Muscle layer of duodenum (tissue), 2 donors: ENCODE measurements around the gene GPSM1.
A peak's percentile ranks its signal among the peaks of the same experiment; 100 is the strongest.

Experiments
- H3K27ac ChIP-seq: one replicate; pipeline ENCODE4 v1.7.0; 2013; ENCODE audit warnings: mild to moderate bottlenecking, low read length
- H3K27me3 ChIP-seq: one replicate; pipeline ENCODE4 v1.7.0; 2013; ENCODE audit warnings: low read depth, mild to moderate bottlenecking, control low read depth, low read length
- H3K36me3 ChIP-seq, 2 donors: one replicate each; pipeline ENCODE4 v1.7.0; 2013; ENCODE audit warnings: low read length in 2 of 2, control low read depth in 1 of 2, mild to moderate bottlenecking in 1 of 2; ENCODE audit not compliant: insufficient read depth in 2 of 2, control insufficient read depth in 1 of 2
- H3K4me1 ChIP-seq, 2 donors: one replicate each; pipeline ENCODE4 v1.7.0; 2013; ENCODE audit warnings: low read length in 2 of 2, mild to moderate bottlenecking in 2 of 2, control low read depth in 1 of 2, moderate library complexity in 1 of 2; ENCODE audit not compliant: insufficient read depth in 2 of 2, control insufficient read depth in 1 of 2
- H3K4me3 ChIP-seq, 2 donors: one replicate each; pipeline ENCODE4 v1.7.0; 2013; ENCODE audit warnings: low read length in 2 of 2, low read depth in 1 of 2, mild to moderate bottlenecking in 1 of 2
- H3K9me3 ChIP-seq, 2 donors: one replicate each; pipeline ENCODE4 v1.7.0; 2013; ENCODE audit warnings: low read length in 2 of 2, control low read depth in 1 of 2, mild to moderate bottlenecking in 1 of 2; ENCODE audit not compliant: control insufficient read depth in 1 of 2
- donor health status: healthy.

GPSM1 gene

GRCh38 chr9:136338511-136338910 is 11.2 kb downstream of the GPSM1 start:
- Histone ChIP-seq H3K4me3 (no peak overlapping the region), H3K27me3 (no peaks in the 10 kb centered on the region), H3K36me3 (peaks cover 0 to 50% of the 10 kb centered on the region in 2 donors), H3K4me1 (peaks cover 0 to 20% of the 10 kb centered on the region in 2 donors), H3K9me3 (no peaks in the 10 kb centered on the region), H3K27ac (no peak overlapping the region)

GRCh38 chr9:136339173-136339957 is 12.0 kb downstream of the GPSM1 start:
- Histone ChIP-seq H3K4me3 (no peak overlapping the region), H3K27ac (no peak overlapping the region), H3K4me1 (peaks cover 0 to 21% of the 10 kb centered on the region in 2 donors), H3K36me3 (peaks cover 0 to 48% of the 10 kb centered on the region in 2 donors), H3K9me3 (no peaks in the 10 kb centered on the region), H3K27me3 (no peaks in the 10 kb centered on the region)

- Histone ChIP-seq H3K4me3 (no peak overlapping the region), H3K36me3 (peaks cover 0 to 42% of the 10 kb centered on the region in 2 donors), H3K27ac (no peak overlapping the region), H3K4me1 (peaks cover 0 to 26% of the 10 kb centered on the region in 2 donors), H3K27me3 (no peaks in the 10 kb centered on the region), H3K9me3 (no peaks in the 10 kb centered on the region)
Observed at GRCh38 chr9:136339958-136340310, 12.6 kb downstream of the GPSM1 start.

GRCh38 chr9:136340356-136341041 is 13.2 kb downstream of the GPSM1 start:
- H3K36me3 ChIP-seq = peaks cover 0 to 37% of the 10 kb centered on the region in 2 donors
- no peaks in the 10 kb centered on the region for H3K9me3 ChIP-seq
- peaks cover 0 to 29% of the 10 kb centered on the region in 2 donors for H3K4me1 ChIP-seq
- H3K27me3 ChIP-seq = no peaks in the 10 kb centered on the region
- no peak overlapping the region for H3K27ac ChIP-seq
- H3K4me3 ChIP-seq = no peak overlapping the region

GRCh38 chr9:136341042-136341655 is 13.8 kb downstream of the GPSM1 start:
- Histone ChIP-seq H3K4me3 (no peak overlapping the region), H3K9me3 (no peaks in the 10 kb centered on the region), H3K4me1 (peaks cover 0 to 35% of the 10 kb centered on the region in 2 donors), H3K27me3 (no peaks in the 10 kb centered on the region), H3K36me3 (peaks cover 0 to 31% of the 10 kb centered on the region in 2 donors), H3K27ac (no peak overlapping the region)

- no peaks in the 10 kb centered on the region for H3K27me3 ChIP-seq
- peaks cover 0 to 25% of the 10 kb centered on the region in 2 donors for H3K36me3 ChIP-seq
- no peak overlapping the region for H3K27ac ChIP-seq
- H3K4me3 ChIP-seq = peak overlapping the region in 1 of 2 donors; percentile 70
- H3K4me1 ChIP-seq = peaks cover 0 to 39% of the 10 kb centered on the region in 2 donors
- no peaks in the 10 kb centered on the region for H3K9me3 ChIP-seq
Observed at GRCh38 chr9:136341769-136342168, 14.4 kb downstream of the GPSM1 start.

- Histone ChIP-seq H3K4me3 (peak overlapping the region; percentile 11 to 70), H3K27me3 (no peaks in the 10 kb centered on the region), H3K27ac (no peak overlapping the region), H3K9me3 (no peaks in the 10 kb centered on the region), H3K4me1 (peaks cover 0 to 39% of the 10 kb centered on the region in 2 donors), H3K36me3 (peaks cover 0 to 18% of the 10 kb centered on the region in 2 donors)
Observed at GRCh38 chr9:136342181-136343120, 15.1 kb downstream of the GPSM1 start.

- H3K4me1 ChIP-seq = peaks cover 0 to 39% of the 10 kb centered on the region in 2 donors
- peak overlapping the region in 1 of 2 donors; percentile 70 for H3K4me3 ChIP-seq
- H3K9me3 ChIP-seq = no peaks in the 10 kb centered on the region
- H3K27me3 ChIP-seq = no peaks in the 10 kb centered on the region
- peaks cover 0 to 10% of the 10 kb centered on the region in 2 donors for H3K36me3 ChIP-seq
- H3K27ac ChIP-seq = no peak overlapping the region
Observed at GRCh38 chr9:136343121-136343883, 16.0 kb downstream of the GPSM1 start.

GRCh38 chr9:136343884-136344269 is 16.5 kb downstream of the GPSM1 start:
- no peaks in the 10 kb centered on the region for H3K27me3 ChIP-seq
- peaks cover 0 to 39% of the 10 kb centered on the region in 2 donors for H3K4me1 ChIP-seq
- no peak overlapping the region for H3K27ac ChIP-seq
- H3K4me3 ChIP-seq = no peak overlapping the region
- H3K36me3 ChIP-seq = peaks cover 0 to 14% of the 10 kb centered on the region in 2 donors
- H3K9me3 ChIP-seq = no peaks in the 10 kb centered on the region

GRCh38 chr9:136344544-136345280 is 17.4 kb downstream of the GPSM1 start:
- Histone ChIP-seq H3K27me3 (no peaks in the 10 kb centered on the region), H3K36me3 (peaks cover 0 to 19% of the 10 kb centered on the region in 2 donors), H3K27ac (no peak overlapping the region), H3K4me3 (no peak overlapping the region), H3K4me1 (peaks cover 0 to 36% of the 10 kb centered on the region in 2 donors), H3K9me3 (no peaks in the 10 kb centered on the region)
